Neural cell (in vitro differentiated cells): ENCODE results near the gene GADL1.

Experiments
- CTCF ChIP-seq: fragments of 450-650 bp; IDR thresholded peaks from 2 replicates; pipeline ENCODE4 v1.5.1; 2014; ENCODE audit warnings: antibody characterized with exemption, mild to moderate bottlenecking, moderate library complexity; ENCODE audit not compliant: poor library complexity, severe bottlenecking
- EZH2 ChIP-seq: fragments of 200-600, 300-800 bp; shearing (Covaris generic), sonication (generic); IDR thresholded peaks from 2 replicates; pipeline ENCODE4 v1.6.1; 2014; ENCODE audit warnings: antibody characterized with exemption, low read length, borderline replicate concordance, mild to moderate bottlenecking; ENCODE audit not compliant: insufficient read depth, poor library complexity, severe bottlenecking

- TF ChIP-seq CTCF: no peak
- no peak for TF ChIP-seq EZH2
Observed at GRCh38 chr3:30694668-30695067, 199.8 kb downstream of the GADL1 start.
